ENCODE measurements around the gene PSMA5.

- TF ChIP-seq CREB1 (IDR thresholded peaks at IDR 0.05; ENCODE audit: low read depth) (no peak), USF1 (IDR thresholded peaks at IDR 0.05) (no peak), REST (IDR thresholded peaks at IDR 0.05; ENCODE audit: low read depth) (no peak), NFIC (IDR thresholded peaks at IDR 0.05) (no peak), TEAD4 (IDR thresholded peaks at IDR 0.05) (no peak), ZBTB7A (IDR thresholded peaks at IDR 0.05; ENCODE audit: low read depth) (no peak), CEBPB (IDR thresholded peaks at IDR 0.05) (no peak), MAX (IDR thresholded peaks at IDR 0.05) (no peak), TCF12 (IDR thresholded peaks at IDR 0.05; ENCODE audit: low read depth) (no peak), YY1 (IDR thresholded peaks at IDR 0.05; ENCODE audit: low read depth) (no peak), TAF1 (IDR thresholded peaks at IDR 0.05; ENCODE audit: low read depth) (no peak), EGR1 (IDR thresholded peaks at IDR 0.05) (no peak)
Measured at GRCh38 chr1:109388208-109388711, 38.0 kb downstream of the PSMA5 start.
